GM18907 (cell line): ENCODE results near the gene AKAP13.
"Not testable (repeated sequence)": the region's sequence is repeated elsewhere in the genome, so short reads cannot be mapped to it uniquely, and the experiment has no call there.

ENCODE experiments used
- ATAC-seq: cut with Tn5 transposase; IDR thresholded peaks from one replicate; pipeline ENCODE4 v1.9.1; 2021; ENCODE audit warnings: mild to moderate bottlenecking, moderate library complexity; ENCODE audit not compliant: unreplicated experiment

The AKAP13 gene

GRCh38 chr15:85583923-85584390 lies 203.6 kb downstream of the AKAP13 start:
- peak; percentile 47 for ATAC-seq

DNA sequence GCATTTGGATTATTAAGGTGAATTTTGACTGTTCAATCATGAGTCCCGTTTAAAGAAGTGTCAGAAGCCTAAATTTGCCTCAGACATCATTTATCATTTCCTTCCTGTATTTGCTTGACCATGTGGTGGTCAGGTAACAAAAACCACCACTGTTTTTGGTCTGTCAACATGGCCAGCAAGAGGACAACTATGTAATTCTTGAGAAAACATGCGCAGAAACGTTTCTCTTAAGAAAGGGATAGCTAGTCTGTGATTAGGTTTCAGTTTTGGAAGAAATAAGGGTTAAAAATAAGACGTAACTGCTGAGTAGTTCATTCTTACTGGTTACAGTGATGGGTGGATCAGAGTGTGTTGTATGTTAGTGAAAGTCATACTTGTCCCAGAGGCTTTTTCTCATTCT lies 204.5 kb downstream of the AKAP13 start:
- no peak for ATAC-seq

DNA sequence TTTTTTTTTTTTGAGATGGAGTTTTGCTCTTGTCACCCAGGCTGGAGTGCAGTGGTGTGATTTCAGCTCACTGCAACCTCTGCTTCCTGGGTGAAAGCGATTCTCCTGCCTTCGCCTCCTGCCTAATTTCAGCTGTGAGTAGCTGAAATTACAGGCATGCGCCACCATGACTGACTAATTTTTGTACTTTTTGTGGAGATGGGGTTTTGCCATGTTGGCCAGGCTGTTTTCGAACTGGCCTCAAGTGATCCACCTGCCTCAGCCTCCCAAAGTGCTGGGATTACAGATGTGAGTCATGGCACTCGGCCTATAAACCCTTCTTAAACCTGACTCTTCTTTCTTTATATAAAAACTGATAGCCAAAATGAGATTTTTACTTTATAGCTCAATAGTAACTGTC lies 205.8 kb downstream of the AKAP13 start:
- not testable (repeated sequence) for ATAC-seq

DNA sequence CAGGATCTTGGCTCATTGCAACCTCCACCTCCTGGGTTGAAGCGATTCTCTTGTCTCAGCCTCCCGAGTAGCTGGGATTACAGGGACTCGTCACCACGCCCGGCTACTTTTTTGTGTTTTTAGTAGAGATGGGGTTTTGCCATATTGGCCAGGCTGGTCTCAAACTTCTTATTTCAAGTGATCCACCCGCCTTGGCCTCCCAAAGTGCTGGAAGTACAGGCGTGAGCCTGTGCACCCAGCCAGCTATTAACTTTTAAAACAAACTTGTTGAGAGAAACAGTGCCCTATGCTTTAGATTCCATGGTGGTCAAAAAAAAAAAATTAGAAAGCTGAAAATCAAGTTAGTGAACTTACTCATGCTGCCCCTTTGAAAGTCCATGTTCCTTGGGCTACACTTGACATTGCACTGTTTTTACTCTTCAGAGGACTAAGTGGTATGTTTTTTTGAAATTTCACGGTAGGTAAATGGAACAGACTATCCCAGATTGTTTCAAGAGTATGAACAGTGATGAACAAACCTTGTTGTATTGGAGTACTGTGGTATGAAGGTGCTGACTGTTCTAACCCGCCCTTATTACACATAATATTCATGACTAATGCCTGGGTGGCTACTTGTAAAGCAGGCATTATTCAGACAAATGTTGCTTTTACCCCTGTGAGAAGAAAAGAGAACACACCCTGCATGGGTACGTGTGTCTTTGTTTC lies 207.5 kb downstream of the AKAP13 start:
- ATAC-seq, result no peak

DNA sequence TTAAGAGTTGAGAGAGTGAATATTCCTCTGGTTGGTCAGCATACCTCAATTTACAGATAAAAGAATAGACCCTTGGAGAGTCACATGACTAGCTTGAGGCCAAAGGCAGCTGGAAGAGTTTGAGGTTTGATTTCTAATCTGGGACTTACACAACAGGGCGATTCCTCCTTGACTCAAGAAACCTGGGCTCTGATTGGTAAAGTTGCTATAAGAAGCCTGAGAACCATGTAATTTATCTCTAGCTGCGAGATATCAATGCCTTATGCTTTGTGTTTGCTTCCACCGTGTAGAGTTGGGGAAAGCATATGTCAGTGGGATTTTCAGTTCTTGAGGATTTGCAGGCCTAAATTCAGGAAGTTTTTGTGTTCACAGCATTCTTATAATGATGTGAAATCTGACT lies 208.3 kb downstream of the AKAP13 start:
- no peak for ATAC-seq

GRCh38 chr15:85589851-85590250 lies 209.4 kb downstream of the AKAP13 start:
- no peak for ATAC-seq

DNA sequence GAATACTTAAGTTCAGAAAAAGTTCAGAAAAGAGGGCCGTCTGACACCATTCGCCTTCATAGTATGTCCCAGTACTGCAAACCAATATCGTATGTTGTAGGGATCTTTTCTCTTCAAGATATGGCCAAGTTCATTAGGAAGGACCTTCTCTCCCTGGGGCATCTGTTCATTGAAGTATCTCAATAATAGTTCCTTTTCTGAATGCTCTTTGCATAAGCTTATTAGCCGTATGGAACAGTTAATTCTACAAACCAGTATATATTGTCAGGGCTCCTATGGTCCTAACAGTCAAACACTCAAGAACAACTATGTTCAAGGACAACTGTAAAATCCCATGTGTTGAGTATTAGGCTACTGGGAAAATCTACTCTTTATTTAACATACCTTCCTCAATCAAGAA lies 211.2 kb downstream of the AKAP13 start:
- ATAC-seq, result no peak

- ATAC-seq, result no peak
Measured at GRCh38 chr15:85592148-85592547, 211.7 kb downstream of the AKAP13 start.

- ATAC-seq, result no peak
Measured at GRCh38 chr15:85593809-85594445, 213.5 kb downstream of the AKAP13 start.

DNA sequence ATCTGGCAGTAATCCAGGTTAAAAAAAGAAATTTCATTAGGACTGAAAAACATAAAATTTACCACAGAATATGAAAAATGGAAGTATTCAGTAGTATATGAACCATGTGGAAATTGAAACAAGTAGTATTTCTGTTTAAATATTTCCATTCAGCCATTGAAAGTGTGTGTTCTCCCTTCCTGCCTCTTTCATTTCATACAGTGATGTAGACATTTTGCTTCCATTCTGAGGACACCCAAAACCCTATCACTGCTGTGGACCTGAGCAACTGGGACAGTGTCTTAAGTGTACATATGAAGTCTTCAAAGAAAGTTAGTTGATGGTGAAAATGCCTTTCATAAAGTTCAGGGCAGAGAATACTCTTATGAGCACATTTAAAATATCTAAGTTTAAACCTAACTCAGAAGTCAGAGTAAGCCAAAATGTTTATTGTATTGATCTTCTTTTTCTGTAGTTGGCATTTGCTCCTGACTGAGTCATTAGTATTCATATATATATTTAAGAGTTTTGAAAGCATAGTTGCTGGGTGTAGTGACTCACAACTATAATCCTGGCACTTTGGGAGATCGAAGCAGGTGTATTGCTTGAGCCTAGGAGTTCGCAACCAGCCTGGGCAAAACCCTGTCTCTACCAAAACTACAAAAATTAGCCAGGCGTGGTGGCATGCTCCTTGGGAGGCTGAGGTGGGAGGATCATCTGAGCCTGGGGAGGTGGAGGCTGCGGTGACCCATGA lies 215.6 kb downstream of the AKAP13 start:
- no peak for ATAC-seq

DNA sequence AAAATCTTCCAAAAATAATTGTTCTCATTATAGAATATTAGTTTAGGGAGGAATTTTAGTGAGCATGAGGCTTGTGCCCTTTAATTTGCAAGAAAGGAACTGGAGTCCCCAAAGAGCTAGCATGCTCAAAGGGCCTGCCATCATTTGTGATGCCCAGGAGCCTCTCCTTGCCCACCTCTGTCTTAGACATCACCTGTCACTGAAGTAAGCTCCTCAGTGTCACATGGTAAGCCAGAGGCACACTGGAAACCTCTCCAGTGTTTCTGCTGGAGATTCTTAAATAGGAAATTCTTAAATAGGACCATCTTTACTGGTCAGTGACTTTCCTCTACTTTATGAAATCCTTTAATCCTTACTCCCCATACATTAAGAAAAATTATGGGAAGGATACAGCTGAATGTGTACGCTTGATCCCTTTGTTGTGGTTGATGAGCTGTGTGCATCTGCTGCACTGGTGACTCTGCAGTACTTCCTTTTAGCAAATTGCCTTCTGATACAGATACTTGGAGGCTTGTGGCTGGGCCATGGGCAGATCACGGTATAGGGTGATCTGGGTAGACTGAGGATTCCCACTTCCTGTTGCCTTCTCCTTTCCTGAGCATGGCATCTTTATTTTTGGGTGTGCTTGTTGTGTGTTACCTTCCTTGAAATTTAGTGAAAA lies 216.9 kb downstream of the AKAP13 start:
- no peak for ATAC-seq

- ATAC-seq, result no peak
Measured at GRCh38 chr15:85598219-85598618, 217.8 kb downstream of the AKAP13 start.

DNA sequence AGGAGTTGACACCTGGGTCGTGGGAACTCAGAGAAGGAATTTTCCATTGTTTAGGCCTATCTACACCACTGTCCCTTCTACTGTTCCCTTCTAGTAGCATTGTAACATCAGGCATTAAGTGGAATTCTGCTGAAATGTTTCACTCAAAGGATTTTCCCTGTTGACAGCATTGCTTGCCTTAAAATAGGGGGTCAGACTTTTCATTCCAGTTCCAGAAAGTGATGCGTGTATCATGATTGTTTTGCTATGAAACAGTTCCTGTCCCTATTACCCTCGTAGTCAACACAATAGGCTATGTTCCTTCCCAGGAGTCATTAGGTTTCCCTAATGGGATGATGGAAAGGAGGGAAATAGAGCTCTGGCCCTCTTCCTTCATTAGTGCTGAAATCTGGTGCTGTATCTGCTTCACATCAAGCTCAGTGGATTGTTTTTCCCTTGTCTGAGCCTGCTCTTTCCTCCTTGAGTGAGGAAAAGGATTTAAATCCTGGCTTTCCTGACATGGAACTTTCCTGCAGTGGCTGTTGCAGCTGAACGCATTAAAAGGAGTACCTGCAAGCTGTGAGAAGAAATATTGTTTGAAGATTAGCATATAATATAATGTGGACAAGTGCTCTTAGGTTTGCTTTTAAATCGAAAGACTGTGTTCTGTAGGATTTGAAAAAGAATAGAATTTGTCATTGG lies 218.5 kb downstream of the AKAP13 start:
- ATAC-seq, result no peak

- ATAC-seq, result no peak
Measured at GRCh38 chr15:85600001-85600400, 219.6 kb downstream of the AKAP13 start.

- no peak for ATAC-seq
Measured at GRCh38 chr15:85603160-85603559, 222.8 kb downstream of the AKAP13 start.

DNA sequence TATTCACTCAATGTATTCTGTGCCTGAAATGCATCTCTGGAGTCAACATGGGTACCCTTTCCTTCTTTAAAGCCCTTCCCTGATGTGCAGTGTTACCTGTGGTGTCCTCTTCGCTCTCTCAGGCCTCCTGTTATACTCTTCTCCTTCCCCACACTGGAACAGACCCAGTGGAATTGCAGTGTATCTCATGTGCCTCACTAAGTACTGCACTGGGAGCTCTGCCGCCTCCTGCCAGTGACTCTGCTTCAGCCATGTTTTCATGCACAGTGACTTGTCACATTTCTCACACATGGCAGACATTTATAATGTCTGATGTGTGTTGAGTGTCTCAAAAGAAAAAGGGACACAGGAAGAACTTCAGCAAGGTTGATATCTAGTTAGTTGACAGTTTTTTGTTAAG lies 223.3 kb downstream of the AKAP13 start:
- no peak for ATAC-seq

GRCh38 chr15:85604194-85604593 lies 223.8 kb downstream of the AKAP13 start:
- ATAC-seq, result no peak

DNA sequence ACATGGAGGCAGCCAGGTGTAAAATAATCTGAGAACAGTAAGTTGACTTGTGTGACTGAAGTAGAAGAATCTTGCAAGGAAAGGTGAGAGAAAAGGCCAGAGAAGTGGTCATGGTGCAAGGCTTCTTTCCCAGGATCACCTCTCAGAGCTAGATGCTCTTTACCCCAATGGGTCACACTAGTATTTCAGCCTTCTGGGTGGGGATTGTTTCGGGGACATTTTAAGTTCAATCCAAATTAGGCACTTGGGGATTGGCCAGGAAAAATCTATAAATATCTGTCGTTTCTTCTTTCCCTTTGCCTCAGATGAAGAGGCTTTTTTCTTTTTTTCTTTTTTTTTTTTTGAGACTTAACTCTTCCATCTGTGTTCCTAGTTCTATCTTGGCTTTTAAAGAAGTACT lies 226.3 kb downstream of the AKAP13 start:
- ATAC-seq, result no peak

DNA sequence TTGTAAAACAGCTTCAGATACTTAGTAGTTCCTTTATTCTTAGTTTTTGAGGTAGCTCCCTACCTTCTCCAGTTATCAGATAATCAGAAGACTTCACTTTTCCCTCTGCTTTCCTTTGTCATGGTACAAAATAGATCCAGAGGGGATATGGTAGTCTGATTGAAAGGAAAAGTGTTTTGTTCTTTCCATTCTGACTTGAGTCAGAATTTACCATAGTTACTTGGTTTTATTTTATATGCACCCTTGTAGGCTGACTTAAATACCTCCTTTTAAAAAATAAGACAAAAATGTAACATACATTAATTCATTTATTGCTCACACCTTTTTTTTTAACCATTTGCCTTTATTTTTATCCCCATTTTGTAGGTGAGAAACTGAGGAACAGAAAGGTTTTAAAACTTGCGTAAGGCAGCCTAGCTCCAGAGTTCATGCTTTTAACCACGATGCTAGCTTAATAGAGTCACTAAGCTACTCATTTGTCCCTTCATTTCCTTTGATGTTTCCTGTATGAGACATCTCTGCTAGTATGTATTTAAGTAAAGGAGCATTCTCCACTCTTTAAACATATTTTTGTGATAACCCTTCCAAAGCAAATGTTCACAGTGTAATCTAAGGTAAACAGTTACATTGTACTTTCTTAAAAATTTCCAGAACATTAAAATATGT lies 226.9 kb downstream of the AKAP13 start:
- no peak for ATAC-seq

DNA sequence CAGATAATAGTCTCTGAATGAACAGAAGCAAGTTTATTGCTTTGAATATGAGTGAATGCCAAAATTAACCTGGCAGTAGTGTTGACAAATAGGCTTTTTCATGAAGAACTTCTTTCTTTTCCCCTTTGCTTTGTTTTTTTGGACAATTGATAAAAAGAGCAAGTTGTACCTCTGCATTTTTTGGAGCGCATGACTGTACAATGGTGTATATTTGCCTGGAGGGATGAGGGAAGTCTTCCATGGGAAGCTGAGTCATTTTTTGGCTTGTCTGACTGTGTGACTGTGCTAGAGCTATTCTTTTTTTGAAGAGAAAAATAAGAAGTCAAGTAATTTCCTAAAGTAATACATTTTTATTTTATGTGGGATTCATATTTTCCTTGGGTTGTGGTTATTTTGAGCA lies 227.4 kb downstream of the AKAP13 start:
- no peak for ATAC-seq
